Keratinocyte (primary cell): ENCODE results near the gene MYO16. TPM values are rescaled to one million over a fixed set of nuclear protein-coding genes. Genes with fewer than 3 reads are reported as not detected.

Experiments
- DNase-seq: peaks from one replicate; pipeline ENCODE4 v3.0.0-alpha.2; 2011; ENCODE audit warnings: low read depth, missing footprints, low spot score
- FAIRE-seq: peaks from 2 replicates; lab custom pipeline; 2011; peaks lifted over from hg19 to GRCh38; lab: Jason Lieb, UNC
- H2AFZ ChIP-seq: 2 replicates; pipeline ENCODE4 v1.6.0; 2012; ENCODE audit warnings: low read length, control low read depth, inconsistent platforms; ENCODE audit not compliant: control insufficient read depth
- H3K27ac ChIP-seq: 2 replicates; pipeline ENCODE4 v1.5.1; 2011; ENCODE audit warnings: low read length; ENCODE audit not compliant: control insufficient read depth, insufficient read depth
- H3K27me3 ChIP-seq: 3 replicates; pipeline ENCODE4 v1.6.0; 2011; ENCODE audit warnings: low read length; ENCODE audit not compliant: control insufficient read depth, insufficient read depth; ENCODE audit errors: extremely low read depth
- H3K36me3 ChIP-seq, 2 experiments: 2 replicates in 1 of 2; 3 replicates in 1 of 2; pipeline ENCODE4 v1.5.1; 2011; ENCODE audit warnings: low read length in 2 of 2, mild to moderate bottlenecking in 1 of 2; ENCODE audit not compliant: control insufficient read depth in 2 of 2, insufficient read depth in 2 of 2; ENCODE audit errors: extremely low read depth in 1 of 2
- H3K4me1 ChIP-seq: 3 replicates; pipeline ENCODE4 v1.5.1; 2011; ENCODE audit warnings: low read length; ENCODE audit not compliant: control insufficient read depth, insufficient read depth; ENCODE audit errors: extremely low read depth
- H3K4me2 ChIP-seq: 3 replicates; pipeline ENCODE4 v1.6.0; 2011; ENCODE audit warnings: low read depth, low read length; ENCODE audit not compliant: control insufficient read depth, insufficient read depth; ENCODE audit errors: extremely low read depth
- H3K4me3 ChIP-seq, 3 experiments: fragments of 200-600 bp in 1 of 3; sonication (generic) in 1 of 3; 2 replicates in 2 of 3; 3 replicates in 1 of 3; pipeline ENCODE4 v1.5.1; 2011 to 2016; ENCODE audit warnings: low read length in 3 of 3, mild to moderate bottlenecking in 3 of 3, control low read depth in 2 of 3, inconsistent platforms in 1 of 3, low read depth in 1 of 3, mixed read lengths in 1 of 3, mixed run types in 1 of 3, moderate library complexity in 1 of 3; ENCODE audit not compliant: control insufficient read depth in 2 of 3, insufficient read depth in 2 of 3; ENCODE audit errors: extremely low read depth in 1 of 3
- H3K79me2 ChIP-seq: 2 replicates; pipeline ENCODE4 v1.6.0; 2012; ENCODE audit warnings: low read length; ENCODE audit not compliant: control insufficient read depth, insufficient read depth
- H3K9ac ChIP-seq: 3 replicates; pipeline ENCODE4 v1.6.0; 2011; ENCODE audit warnings: low read length; ENCODE audit not compliant: control insufficient read depth, insufficient read depth; ENCODE audit errors: extremely low read depth
- H3K9me1 ChIP-seq: 3 replicates; pipeline ENCODE4 v1.6.0; 2011; ENCODE audit warnings: low read length; ENCODE audit not compliant: control insufficient read depth, insufficient read depth; ENCODE audit errors: extremely low read depth
- H3K9me3 ChIP-seq: 2 replicates; pipeline ENCODE4 v1.5.1; 2012; ENCODE audit warnings: low read depth, low read length; ENCODE audit not compliant: control insufficient read depth
- H4K20me1 ChIP-seq: 3 replicates; pipeline ENCODE4 v1.6.0; 2011; ENCODE audit warnings: low read length; ENCODE audit not compliant: control insufficient read depth, insufficient read depth; ENCODE audit errors: extremely low read depth
- CTCF ChIP-seq, 3 experiments: IDR thresholded peaks in 1 of 3; conservative IDR thresholded peaks in 1 of 3; optimal IDR thresholded peaks in 1 of 3; 2 replicates in 2 of 3; 3 replicates in 1 of 3; pipeline versions ENCODE3 to v1.5.1; 2011; ENCODE audit warnings: low read length in 3 of 3, mild to moderate bottlenecking in 3 of 3, moderate library complexity in 2 of 3, control low read depth in 1 of 3, inconsistent platforms in 1 of 3; ENCODE audit not compliant: insufficient read depth in 2 of 3; ENCODE audit errors: extremely low read depth in 1 of 3
- EZH2 ChIP-seq: IDR thresholded peaks from one replicate; pipeline ENCODE4 v1.6.1; 2012; ENCODE audit warnings: inconsistent platforms, mild to moderate bottlenecking, low read length, moderate library complexity
- dilution Hi-C: fragments of 300-500 bp; cut with MboI; formaldehyde crosslinking; loops from one replicate; pipeline ENCODE4 v1.7.0; 2020; ENCODE audit warnings: low sequenced_read_pairs; ENCODE audit not compliant: extremely low pct_ligation_motif_present
- polyA plus RNA-seq, 5 experiments: library from polyadenylated mRNA; depleted of rRNA in 3 of 5; stranded (reverse) in 3 of 5; stranded (forward) in 1 of 5; unstranded in 1 of 5; fragments of >200 nt; gene quantifications; 1 replicate in 1 of 5; 2 replicates in 3 of 5; 3 replicates in 1 of 5; pipeline versions ENCODE4 v1.2.1 to v1.2.3, GENCODE V29; 2011 to 2012; ENCODE audit warnings: missing spikeins in 2 of 5, low read depth in 1 of 5, low replicate concordance in 1 of 5

MYO16 gene
- polyA plus RNA-seq, 1 donor (not counting 4 experiments of a cell fraction or from before 2014, with no cell fraction given): 0.08 TPM

GRCh38 chr13:108610507-108610906 is 18.9 kb upstream of the MYO16 start:
- Histone ChIP-seq H3K27ac (no peak overlapping the region), H3K9ac (no peak overlapping the region), H3K4me1 (no peaks in the 10 kb centered on the region), H3K4me3 (no peak overlapping the region), H2AFZ (no peak overlapping the region), H3K27me3 (no peaks in the 10 kb centered on the region), H3K9me3 (peaks cover 1% of the 10 kb centered on the region), H3K36me3 (no peaks in the 10 kb centered on the region), H3K79me2 (no peaks in the 10 kb centered on the region), H3K4me2 (no peak overlapping the region), H3K9me1 (no peaks in the 10 kb centered on the region), H4K20me1 (no peaks in the 10 kb centered on the region)
- TF ChIP-seq EZH2: no peak
- no peak for TF ChIP-seq CTCF (optimal IDR thresholded peaks at IDR 0.05 in 1 of 3, IDR thresholded peaks at IDR 0.05 in 1 of 3, conservative IDR thresholded peaks at IDR 0.05 in 1 of 3; ENCODE audit: extremely low read depth in 1 of 3, insufficient read depth in 2 of 3, low read length in 3 of 3)
- FAIRE-seq (no peak), DNase-seq (no peak)
- dilution Hi-C loops: no loop called here

- dilution Hi-C loops: no loop called here
- TF ChIP-seq CTCF (optimal IDR thresholded peaks at IDR 0.05 in 1 of 3, IDR thresholded peaks at IDR 0.05 in 1 of 3, conservative IDR thresholded peaks at IDR 0.05 in 1 of 3; ENCODE audit: extremely low read depth in 1 of 3, insufficient read depth in 2 of 3, low read length in 3 of 3) (no peak), EZH2 (no peak)
- Histone ChIP-seq H3K27ac (no peak overlapping the region), H3K9ac (no peak overlapping the region), H2AFZ (no peak overlapping the region), H3K9me1 (no peaks in the 10 kb centered on the region), H3K79me2 (no peaks in the 10 kb centered on the region), H3K9me3 (no peaks in the 10 kb centered on the region), H3K4me2 (no peak overlapping the region), H3K27me3 (no peaks in the 10 kb centered on the region), H3K36me3 (no peaks in the 10 kb centered on the region), H3K4me3 (no peak overlapping the region), H4K20me1 (no peaks in the 10 kb centered on the region), H3K4me1 (no peaks in the 10 kb centered on the region)
- DNase-seq (no peak), FAIRE-seq (no peak)
Measured at GRCh38 chr13:108615241-108615640, 14.2 kb upstream of the MYO16 start.
